HCT116 (cell line): Measurements from ENCODE around the gene SLC6A3.

Experiments used
- EZH2phosphoT487 ChIP-seq: fragments of 200-600 bp; IDR thresholded peaks from 2 replicates; pipeline ENCODE4 v1.6.1; 2018; ENCODE audit warnings: antibody characterized with exemption, borderline replicate concordance
- POLR2AphosphoS5 ChIP-seq: IDR thresholded peaks from 2 replicates; pipeline ENCODE4 v1.6.1; 2011; ENCODE audit warnings: mild to moderate bottlenecking, low read depth, low read length, moderate library complexity
- RAD21 ChIP-seq: IDR thresholded peaks from 2 replicates; pipeline ENCODE4 v1.6.1; 2012; ENCODE audit warnings: low read depth, mild to moderate bottlenecking
- ZFX ChIP-seq: fragments of 450-650 bp; IDR thresholded peaks from 2 replicates; pipeline ENCODE4 v1.6.1; 2017
- ZNF274 ChIP-seq: fragments of 200-500 bp; sonication (Bioruptor generic); IDR thresholded peaks from 2 replicates; pipeline ENCODE4 v1.6.1; 2014; ENCODE audit warnings: mild to moderate bottlenecking, low read depth, low read length, inconsistent platforms
- TF ChIP-seq, protein P1 (sequence below), 3 experiments: fragments of 200-600 bp in 1 of 3; sonication (generic) in 1 of 3; IDR thresholded peaks in 2 of 3; conservative IDR thresholded peaks in 1 of 3; 2 replicates each; pipeline ENCODE4 v1.5.1; 2012 to 2017; ENCODE audit warnings: low read depth in 2 of 3, low read length in 2 of 3, antibody characterized with exemption in 1 of 3, borderline replicate concordance in 1 of 3, control low read depth in 1 of 3, mild to moderate bottlenecking in 1 of 3, mixed read lengths in 1 of 3, mixed run types in 1 of 3, moderate library complexity in 1 of 3; ENCODE audit not compliant: insufficient read depth in 1 of 3

GRCh38 chr5:1419476-1420210 lies 25.6 kb downstream of the SLC6A3 start:
- TF ChIP-seq, protein P1, sequence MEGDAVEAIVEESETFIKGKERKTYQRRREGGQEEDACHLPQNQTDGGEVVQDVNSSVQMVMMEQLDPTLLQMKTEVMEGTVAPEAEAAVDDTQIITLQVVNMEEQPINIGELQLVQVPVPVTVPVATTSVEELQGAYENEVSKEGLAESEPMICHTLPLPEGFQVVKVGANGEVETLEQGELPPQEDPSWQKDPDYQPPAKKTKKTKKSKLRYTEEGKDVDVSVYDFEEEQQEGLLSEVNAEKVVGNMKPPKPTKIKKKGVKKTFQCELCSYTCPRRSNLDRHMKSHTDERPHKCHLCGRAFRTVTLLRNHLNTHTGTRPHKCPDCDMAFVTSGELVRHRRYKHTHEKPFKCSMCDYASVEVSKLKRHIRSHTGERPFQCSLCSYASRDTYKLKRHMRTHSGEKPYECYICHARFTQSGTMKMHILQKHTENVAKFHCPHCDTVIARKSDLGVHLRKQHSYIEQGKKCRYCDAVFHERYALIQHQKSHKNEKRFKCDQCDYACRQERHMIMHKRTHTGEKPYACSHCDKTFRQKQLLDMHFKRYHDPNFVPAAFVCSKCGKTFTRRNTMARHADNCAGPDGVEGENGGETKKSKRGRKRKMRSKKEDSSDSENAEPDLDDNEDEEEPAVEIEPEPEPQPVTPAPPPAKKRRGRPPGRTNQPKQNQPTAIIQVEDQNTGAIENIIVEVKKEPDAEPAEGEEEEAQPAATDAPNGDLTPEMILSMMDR (IDR thresholded peaks at IDR 0.05 in 2 of 3, conservative IDR thresholded peaks at IDR 0.05 in 1 of 3; ENCODE audit: borderline replicate concordance in 1 of 3, insufficient read depth in 1 of 3, low read depth in 2 of 3, low read length in 2 of 3): no peak
- TF ChIP-seq POLR2AphosphoS5 (no peak), ZFX (no peak), RAD21 (no peak), ZNF274 (no peak), EZH2phosphoT487 (no peak)
